Neutrophil (primary cell): Measurements from ENCODE around the gene RIOX2.

Experiments used
- H3K27ac ChIP-seq: fragments of 200-600 bp; sonication (generic); 2 replicates; pipeline ENCODE4 v1.5.1; 2016; ENCODE audit warnings: mild to moderate bottlenecking, moderate library complexity
- H3K27me3 ChIP-seq: fragments of 200-600 bp; sonication (generic); 2 replicates; pipeline ENCODE4 v1.6.0; 2016; ENCODE audit warnings: mild to moderate bottlenecking
- H3K36me3 ChIP-seq: fragments of 200-600 bp; sonication (generic); 2 replicates; pipeline ENCODE4 v1.5.1; 2017
- H3K4me1 ChIP-seq, 2 experiments: fragments of 200-600 bp in 1 of 2; sonication (generic) in 1 of 2; 1 replicate in 1 of 2; 2 replicates in 1 of 2; pipeline versions ENCODE4 v1.5.1 to v1.6.1; 2013 to 2016; ENCODE audit warnings: low read depth in 1 of 2, low read length in 1 of 2, mild to moderate bottlenecking in 1 of 2, moderate library complexity in 1 of 2; ENCODE audit not compliant: control insufficient read depth in 1 of 2, insufficient read depth in 1 of 2
- H3K4me3 ChIP-seq, 2 experiments: fragments of 200-600 bp in 1 of 2; sonication (generic) in 1 of 2; 1 replicate in 1 of 2; 2 replicates in 1 of 2; pipeline ENCODE4 v1.5.1; 2013 to 2016; ENCODE audit warnings: low read depth in 1 of 2, low read length in 1 of 2, mild to moderate bottlenecking in 1 of 2, moderate library complexity in 1 of 2
- H3K9me3 ChIP-seq: fragments of 200-600 bp; sonication (generic); 2 replicates; pipeline ENCODE4 v1.5.1; 2016
- TF ChIP-seq, protein P1 (sequence below): fragments of 200-600 bp; sonication (generic); IDR thresholded peaks from 2 replicates; pipeline ENCODE4 v1.5.1; 2016; ENCODE audit warnings: antibody characterized with exemption

The RIOX2 gene

DNA sequence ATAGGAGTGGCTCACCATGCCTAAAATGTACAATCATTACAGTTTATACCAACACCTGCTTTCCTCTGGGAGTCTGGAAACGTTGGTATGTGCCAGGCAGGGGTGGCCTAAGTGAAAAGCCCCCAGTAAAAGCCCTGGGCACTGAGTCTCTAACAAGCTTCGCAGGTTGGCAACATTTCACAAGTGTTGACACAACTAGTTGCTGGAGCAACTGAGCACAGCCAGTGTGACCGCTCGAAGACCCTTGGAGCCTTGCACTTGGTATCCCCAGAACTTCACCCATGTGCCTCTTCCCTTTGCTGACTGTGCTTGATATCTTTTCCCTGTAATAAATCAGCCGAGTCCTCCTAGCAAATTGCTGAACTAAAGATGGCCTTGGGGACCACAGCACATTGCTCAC is 2.7 kb downstream of the RIOX2 start:
- no peaks in the 10 kb centered on the region for H3K36me3 ChIP-seq
- peaks cover 11 to 23% of the 10 kb centered on the region in 2 experiments for H3K4me1 ChIP-seq
- no peaks in the 10 kb centered on the region for H3K9me3 ChIP-seq
- H3K27ac ChIP-seq = no peak overlapping the region
- TF ChIP-seq, protein P1, sequence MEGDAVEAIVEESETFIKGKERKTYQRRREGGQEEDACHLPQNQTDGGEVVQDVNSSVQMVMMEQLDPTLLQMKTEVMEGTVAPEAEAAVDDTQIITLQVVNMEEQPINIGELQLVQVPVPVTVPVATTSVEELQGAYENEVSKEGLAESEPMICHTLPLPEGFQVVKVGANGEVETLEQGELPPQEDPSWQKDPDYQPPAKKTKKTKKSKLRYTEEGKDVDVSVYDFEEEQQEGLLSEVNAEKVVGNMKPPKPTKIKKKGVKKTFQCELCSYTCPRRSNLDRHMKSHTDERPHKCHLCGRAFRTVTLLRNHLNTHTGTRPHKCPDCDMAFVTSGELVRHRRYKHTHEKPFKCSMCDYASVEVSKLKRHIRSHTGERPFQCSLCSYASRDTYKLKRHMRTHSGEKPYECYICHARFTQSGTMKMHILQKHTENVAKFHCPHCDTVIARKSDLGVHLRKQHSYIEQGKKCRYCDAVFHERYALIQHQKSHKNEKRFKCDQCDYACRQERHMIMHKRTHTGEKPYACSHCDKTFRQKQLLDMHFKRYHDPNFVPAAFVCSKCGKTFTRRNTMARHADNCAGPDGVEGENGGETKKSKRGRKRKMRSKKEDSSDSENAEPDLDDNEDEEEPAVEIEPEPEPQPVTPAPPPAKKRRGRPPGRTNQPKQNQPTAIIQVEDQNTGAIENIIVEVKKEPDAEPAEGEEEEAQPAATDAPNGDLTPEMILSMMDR = no peak
- no peak overlapping the region for H3K4me3 ChIP-seq
- peaks cover 55% of the 10 kb centered on the region for H3K27me3 ChIP-seq

DNA sequence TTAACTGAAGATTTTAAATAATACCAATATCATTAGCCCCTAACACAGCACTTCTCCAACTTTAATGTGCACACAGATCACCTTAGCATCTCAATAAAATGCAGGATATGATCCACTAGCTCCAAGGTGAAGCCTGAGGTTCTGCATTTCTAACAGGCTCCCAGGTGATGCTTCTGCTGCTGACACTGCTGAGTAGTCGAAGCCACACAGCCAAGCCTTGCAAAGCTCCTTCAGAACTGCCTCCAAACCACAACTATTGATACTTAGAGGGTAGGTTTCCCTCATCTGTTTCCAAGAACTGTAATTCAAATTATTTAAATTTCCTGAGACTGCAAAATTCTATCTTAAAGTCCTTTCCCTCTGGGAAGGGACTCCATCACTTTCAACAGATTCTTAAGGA is 3.9 kb downstream of the RIOX2 start:
- Histone ChIP-seq H3K9me3 (no peaks in the 10 kb centered on the region), H3K27me3 (peaks cover 43% of the 10 kb centered on the region), H3K4me1 (peaks cover 11 to 23% of the 10 kb centered on the region in 2 experiments), H3K36me3 (no peaks in the 10 kb centered on the region), H3K4me3 (no peak overlapping the region), H3K27ac (no peak overlapping the region)
- TF ChIP-seq, protein P1 = no peak

DNA sequence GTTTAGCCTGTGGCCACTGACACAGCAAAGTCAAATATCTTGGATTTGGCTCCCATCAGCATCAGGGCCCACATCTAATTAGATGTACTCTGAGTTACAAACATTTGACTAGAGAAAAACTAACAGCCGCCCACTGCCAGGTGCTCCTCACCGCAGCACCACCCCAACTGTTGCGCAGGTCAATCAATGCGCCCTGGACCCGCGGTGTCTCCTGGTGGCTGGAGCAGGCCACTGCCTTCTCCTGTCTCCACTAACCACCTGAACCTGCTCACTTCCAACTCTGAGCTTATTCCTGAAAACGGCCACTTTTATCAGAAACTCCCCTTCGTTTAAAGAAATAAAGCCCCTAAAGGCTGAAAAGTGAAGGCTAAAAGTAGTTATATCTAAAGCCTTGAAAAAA is 4.3 kb downstream of the RIOX2 start:
- TF ChIP-seq, protein P1 = no peak
- H3K27ac ChIP-seq = no peak overlapping the region

GRCh38 chr3:97960993-97961766 is 11.1 kb downstream of the RIOX2 start:
- TF ChIP-seq, protein P1 = no peak

More for the DNA sequence above, 4.3 kb downstream of the RIOX2 start:
- Histone ChIP-seq H3K27me3 (peaks cover 39% of the 10 kb centered on the region), H3K4me1 (peaks cover 11 to 23% of the 10 kb centered on the region in 2 experiments), H3K4me3 (no peak overlapping the region), H3K9me3 (no peaks in the 10 kb centered on the region), H3K36me3 (no peaks in the 10 kb centered on the region)

GRCh38 chr3:97960551-97960950 is 11.7 kb downstream of the RIOX2 start:
- Histone ChIP-seq H3K36me3 (no peaks in the 10 kb centered on the region), H3K4me1 (no peaks in the 10 kb centered on the region), H3K27me3 (no peaks in the 10 kb centered on the region), H3K27ac (no peak overlapping the region), H3K9me3 (no peaks in the 10 kb centered on the region), H3K4me3 (no peak overlapping the region)
- TF ChIP-seq, protein P1 = no peak

More at GRCh38 chr3:97960993-97961766, 11.1 kb downstream of the RIOX2 start:
- H3K4me1 ChIP-seq = no peaks in the 10 kb centered on the region
- no peak overlapping the region for H3K4me3 ChIP-seq
- no peaks in the 10 kb centered on the region for H3K9me3 ChIP-seq
- H3K36me3 ChIP-seq = no peaks in the 10 kb centered on the region
- no peak overlapping the region for H3K27ac ChIP-seq
- H3K27me3 ChIP-seq = no peaks in the 10 kb centered on the region
